HEK293 (cell line): ENCODE results near the gene DCAKD.

Experiments used
- CTCF ChIA-PET: fragments of 350-600 bp; formaldehyde crosslinking; extraction: SDS; loops from one replicate; lab custom pipeline; 2021; ENCODE audit warnings: antibody characterized with exemption; lab: Yijun Ruan, JAX
- POLR2A ChIA-PET: fragments of 300-600 bp; formaldehyde crosslinking; extraction: SDS; loops from one replicate; lab custom pipeline; 2020; ENCODE audit warnings: antibody characterized with exemption, inconsistent platforms; lab: Yijun Ruan, JAX
- H3K27ac ChIP-seq: fragments of 200-500 bp; sonication (Bioruptor generic); 2 replicates; pipeline ENCODE4 v1.5.1; 2014; ENCODE audit warnings: low read depth, low read length, control low read depth, inconsistent platforms; ENCODE audit errors: extremely low read depth
- H3K36me3 ChIP-seq, 2 experiments: fragments of 200-500 bp in 1 of 2; sonication (Bioruptor generic) in 1 of 2; 1 replicate in 1 of 2; 2 replicates in 1 of 2; pipeline ENCODE4 v1.5.1; 2014 to 2017; ENCODE audit warnings: inconsistent platforms in 2 of 2, low read length in 2 of 2; ENCODE audit not compliant: control insufficient read depth in 2 of 2, insufficient read depth in 1 of 2
- H3K4me1 ChIP-seq: fragments of 200-500 bp; sonication (Bioruptor generic); 2 replicates; pipeline ENCODE4 v1.5.1; 2014; ENCODE audit warnings: mild to moderate bottlenecking, low read length, inconsistent platforms; ENCODE audit not compliant: control insufficient read depth, insufficient read depth
- H3K4me3 ChIP-seq: 2 replicates; pipeline ENCODE4 v1.5.1; 2011; ENCODE audit warnings: low read depth, mild to moderate bottlenecking, control low read depth, low read length, moderate library complexity
- H3K9me3 ChIP-seq: fragments of 200-500 bp; sonication (Bioruptor generic); 2 replicates; pipeline ENCODE4 v1.5.1; 2014; ENCODE audit warnings: low read depth, low read length, inconsistent platforms; ENCODE audit not compliant: control insufficient read depth, insufficient read depth
- HOXD13 ChIP-seq: sonication (generic); formaldehyde crosslinking; IDR thresholded peaks from 2 replicates; pipeline ENCODE4 v1.8.0; 2022; ENCODE audit warnings: missing genetic modification reagents, borderline replicate concordance
- SALL2 ChIP-seq: fragments of 450-650 bp; formaldehyde crosslinking; IDR thresholded peaks from 2 replicates; pipeline ENCODE4 v1.5.0; 2017; ENCODE audit warnings: missing biosample characterization, mild to moderate bottlenecking, missing genetic modification characterization, borderline replicate concordance
- SCRT2 ChIP-seq: fragments of 450-650 bp; formaldehyde crosslinking; IDR thresholded peaks from 2 replicates; pipeline ENCODE4 v1.5.1; 2016; ENCODE audit warnings: missing biosample characterization, missing genetic modification characterization
- YY2 ChIP-seq: fragments of 450-650 bp; formaldehyde crosslinking; IDR thresholded peaks from 2 replicates; pipeline ENCODE4 v1.5.1; 2016; ENCODE audit warnings: missing biosample characterization, missing genetic modification characterization
- ZBTB17 ChIP-seq: fragments of 450-650 bp; formaldehyde crosslinking; IDR thresholded peaks from 2 replicates; pipeline ENCODE4 v1.5.1; 2016; ENCODE audit warnings: missing biosample characterization, missing genetic modification characterization
- ZNF157 ChIP-seq: fragments of 450-650 bp; formaldehyde crosslinking; IDR thresholded peaks from 2 replicates; pipeline ENCODE4 v1.5.1; 2016; ENCODE audit warnings: missing biosample characterization, missing genetic modification characterization
- ZNF239 ChIP-seq: fragments of 450-650 bp; formaldehyde crosslinking; IDR thresholded peaks from 2 replicates; pipeline ENCODE4 v1.5.1; 2016; ENCODE audit warnings: missing biosample characterization, missing genetic modification characterization
- ZNF366 ChIP-seq: fragments of 450-650 bp; formaldehyde crosslinking; conservative IDR thresholded peaks from 2 replicates; pipeline ENCODE4 v1.5.1; 2016; ENCODE audit warnings: missing biosample characterization, missing genetic modification characterization
- ZNF510 ChIP-seq: fragments of 450-650 bp; formaldehyde crosslinking; IDR thresholded peaks from 2 replicates; pipeline ENCODE4 v1.5.1; 2018; ENCODE audit warnings: mild to moderate bottlenecking, missing genetic modification characterization, missing biosample characterization; ENCODE audit not compliant: insufficient replicate concordance
- ZNF747 ChIP-seq: fragments of 450-650 bp; formaldehyde crosslinking; IDR thresholded peaks from 2 replicates; pipeline ENCODE4 v1.5.1; 2016; ENCODE audit warnings: missing biosample characterization, missing genetic modification characterization
- ZNF768 ChIP-seq: fragments of 450-650 bp; formaldehyde crosslinking; IDR thresholded peaks from 2 replicates; pipeline ENCODE4 v1.5.1; 2018; ENCODE audit warnings: missing biosample characterization, mild to moderate bottlenecking, missing genetic modification characterization
- TF ChIP-seq, protein P1 (sequence below): fragments of 450-650 bp; formaldehyde crosslinking; IDR thresholded peaks from 2 replicates; pipeline ENCODE4 v1.5.1; 2017; ENCODE audit warnings: missing biosample characterization, missing genetic modification characterization
- TF ChIP-seq, protein P2 (sequence below): fragments of 450-650 bp; formaldehyde crosslinking; IDR thresholded peaks from 2 replicates; pipeline ENCODE4 v1.5.1; 2016; ENCODE audit warnings: missing biosample characterization, missing genetic modification characterization
- TF ChIP-seq, protein P3 (sequence below): fragments of 450-650 bp; formaldehyde crosslinking; IDR thresholded peaks from 2 replicates; pipeline ENCODE4 v1.5.1; 2016; ENCODE audit warnings: missing biosample characterization, missing genetic modification characterization
- TF ChIP-seq, protein P4 (sequence below): fragments of 450-650 bp; formaldehyde crosslinking; IDR thresholded peaks from 2 replicates; pipeline ENCODE4 v1.5.1; 2017; ENCODE audit warnings: missing biosample characterization, mild to moderate bottlenecking, missing genetic modification characterization, moderate library complexity
- TF ChIP-seq, protein P5 (sequence below): IDR thresholded peaks from 2 replicates; pipeline ENCODE4 v1.6.1; 2011; ENCODE audit warnings: mild to moderate bottlenecking, low read depth, low read length, borderline replicate concordance
- TF ChIP-seq, protein P6 (sequence below): fragments of 450-650 bp; formaldehyde crosslinking; conservative IDR thresholded peaks from 2 replicates; pipeline ENCODE4 v1.5.1; 2016; ENCODE audit warnings: low read depth, missing biosample characterization, missing genetic modification characterization
- TF ChIP-seq, protein P7 (sequence below): fragments of 450-650 bp; formaldehyde crosslinking; IDR thresholded peaks from 2 replicates; pipeline ENCODE4 v1.5.1; 2016; ENCODE audit warnings: missing biosample characterization, missing genetic modification characterization, borderline replicate concordance

The DCAKD gene

DNA sequence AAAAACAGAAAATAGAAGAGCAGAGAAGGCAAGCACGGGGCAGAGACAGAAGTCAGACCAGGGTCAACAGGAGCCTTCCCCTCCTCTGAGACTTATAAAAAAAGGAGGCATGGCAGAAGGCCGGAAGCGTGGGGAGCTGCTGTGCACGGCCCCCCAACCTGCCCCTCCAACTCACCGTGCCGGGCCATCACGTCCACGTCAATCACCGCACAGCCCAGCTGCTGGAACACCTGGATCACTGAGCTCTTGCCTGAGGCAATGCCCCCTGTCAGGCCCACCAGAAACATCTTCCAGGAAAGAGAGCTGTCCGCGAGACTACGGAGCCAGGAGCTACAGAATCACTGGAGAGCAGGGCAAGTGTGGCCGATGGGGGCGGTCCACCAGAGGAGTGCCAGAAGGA is 16.8 kb downstream of the DCAKD start (continued):
- TF ChIP-seq ZNF366 (tag by site-specific recombination) (no peak), ZNF510 (tag by site-specific recombination) (no peak), SCRT2 (tag by site-specific recombination) (no peak), ZNF157 (tag by site-specific recombination) (no peak), HOXD13 (CRISPR knock-in tag) (no peak), SALL2 (tag by site-specific recombination) (no peak), YY2 (tag by site-specific recombination) (no peak)
- TF ChIP-seq, protein P1, sequence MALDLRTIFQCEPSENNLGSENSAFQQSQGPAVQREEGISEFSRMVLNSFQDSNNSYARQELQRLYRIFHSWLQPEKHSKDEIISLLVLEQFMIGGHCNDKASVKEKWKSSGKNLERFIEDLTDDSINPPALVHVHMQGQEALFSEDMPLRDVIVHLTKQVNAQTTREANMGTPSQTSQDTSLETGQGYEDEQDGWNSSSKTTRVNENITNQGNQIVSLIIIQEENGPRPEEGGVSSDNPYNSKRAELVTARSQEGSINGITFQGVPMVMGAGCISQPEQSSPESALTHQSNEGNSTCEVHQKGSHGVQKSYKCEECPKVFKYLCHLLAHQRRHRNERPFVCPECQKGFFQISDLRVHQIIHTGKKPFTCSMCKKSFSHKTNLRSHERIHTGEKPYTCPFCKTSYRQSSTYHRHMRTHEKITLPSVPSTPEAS (tag by site-specific recombination): no peak
- TF ChIP-seq, protein P2, sequence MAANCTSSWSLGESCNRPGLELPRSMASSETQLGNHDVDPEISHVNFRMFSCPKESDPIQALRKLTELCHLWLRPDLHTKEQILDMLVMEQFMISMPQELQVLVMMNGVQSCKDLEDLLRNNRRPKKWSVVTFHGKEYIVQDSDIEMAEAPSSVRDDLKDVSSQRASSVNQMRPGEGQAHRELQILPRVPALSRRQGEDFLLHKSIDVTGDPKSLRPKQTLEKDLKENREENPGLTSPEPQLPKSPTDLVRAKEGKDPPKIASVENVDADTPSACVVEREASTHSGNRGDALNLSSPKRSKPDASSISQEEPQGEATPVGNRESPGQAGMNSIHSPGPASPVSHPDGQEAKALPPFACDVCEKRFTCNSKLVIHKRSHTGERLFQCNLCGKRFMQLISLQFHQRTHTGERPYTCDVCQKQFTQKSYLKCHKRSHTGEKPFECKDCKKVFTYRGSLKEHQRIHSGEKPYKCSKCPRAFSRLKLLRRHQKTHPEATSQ: no peak
- TF ChIP-seq, protein P3, sequence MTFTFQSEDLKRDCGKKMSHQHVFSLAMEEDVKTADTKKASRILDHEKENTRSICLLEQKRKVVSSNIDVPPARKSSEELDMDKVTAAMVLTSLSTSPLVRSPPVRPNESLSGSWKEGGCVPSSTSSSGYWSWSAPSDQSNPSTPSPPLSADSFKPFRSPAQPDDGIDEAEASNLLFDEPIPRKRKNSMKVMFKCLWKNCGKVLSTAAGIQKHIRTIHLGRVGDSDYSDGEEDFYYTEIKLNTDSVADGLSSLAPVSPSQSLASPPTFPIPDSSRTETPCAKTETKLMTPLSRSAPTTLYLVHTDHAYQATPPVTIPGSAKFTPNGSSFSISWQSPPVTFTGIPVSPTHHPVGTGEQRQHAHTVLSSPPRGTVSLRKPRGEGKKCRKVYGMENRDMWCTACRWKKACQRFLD (tag by site-specific recombination): no peak
- TF ChIP-seq, protein P4, sequence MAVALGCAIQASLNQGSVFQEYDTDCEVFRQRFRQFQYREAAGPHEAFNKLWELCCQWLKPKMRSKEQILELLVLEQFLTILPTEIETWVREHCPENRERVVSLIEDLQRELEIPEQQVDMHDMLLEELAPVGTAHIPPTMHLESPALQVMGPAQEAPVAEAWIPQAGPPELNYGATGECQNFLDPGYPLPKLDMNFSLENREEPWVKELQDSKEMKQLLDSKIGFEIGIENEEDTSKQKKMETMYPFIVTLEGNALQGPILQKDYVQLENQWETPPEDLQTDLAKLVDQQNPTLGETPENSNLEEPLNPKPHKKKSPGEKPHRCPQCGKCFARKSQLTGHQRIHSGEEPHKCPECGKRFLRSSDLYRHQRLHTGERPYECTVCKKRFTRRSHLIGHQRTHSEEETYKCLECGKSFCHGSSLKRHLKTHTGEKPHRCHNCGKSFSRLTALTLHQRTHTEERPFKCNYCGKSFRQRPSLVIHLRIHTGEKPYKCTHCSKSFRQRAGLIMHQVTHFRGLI (tag by site-specific recombination): no peak

DNA sequence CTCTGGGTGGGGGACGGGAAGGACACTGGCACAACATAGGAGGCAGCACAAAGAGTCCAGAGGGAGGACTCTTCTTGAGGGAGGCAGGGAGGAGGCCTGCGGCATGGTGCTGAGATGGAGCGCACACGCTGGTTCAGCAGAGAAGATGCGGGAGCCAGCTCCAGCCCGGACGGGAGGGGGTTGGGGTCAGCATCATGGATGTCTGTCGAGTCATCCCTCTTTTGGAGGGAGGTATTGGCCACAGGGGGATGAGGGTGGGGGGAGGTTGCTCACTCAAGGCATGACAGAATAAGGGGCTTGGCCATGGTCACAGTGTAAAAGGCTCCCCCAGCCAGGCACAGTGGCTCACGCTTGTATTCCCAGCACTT is 19.3 kb downstream of the DCAKD start:
- TF ChIP-seq, protein P5, sequence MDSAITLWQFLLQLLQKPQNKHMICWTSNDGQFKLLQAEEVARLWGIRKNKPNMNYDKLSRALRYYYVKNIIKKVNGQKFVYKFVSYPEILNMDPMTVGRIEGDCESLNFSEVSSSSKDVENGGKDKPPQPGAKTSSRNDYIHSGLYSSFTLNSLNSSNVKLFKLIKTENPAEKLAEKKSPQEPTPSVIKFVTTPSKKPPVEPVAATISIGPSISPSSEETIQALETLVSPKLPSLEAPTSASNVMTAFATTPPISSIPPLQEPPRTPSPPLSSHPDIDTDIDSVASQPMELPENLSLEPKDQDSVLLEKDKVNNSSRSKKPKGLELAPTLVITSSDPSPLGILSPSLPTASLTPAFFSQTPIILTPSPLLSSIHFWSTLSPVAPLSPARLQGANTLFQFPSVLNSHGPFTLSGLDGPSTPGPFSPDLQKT: no peak
- TF ChIP-seq, protein P6, sequence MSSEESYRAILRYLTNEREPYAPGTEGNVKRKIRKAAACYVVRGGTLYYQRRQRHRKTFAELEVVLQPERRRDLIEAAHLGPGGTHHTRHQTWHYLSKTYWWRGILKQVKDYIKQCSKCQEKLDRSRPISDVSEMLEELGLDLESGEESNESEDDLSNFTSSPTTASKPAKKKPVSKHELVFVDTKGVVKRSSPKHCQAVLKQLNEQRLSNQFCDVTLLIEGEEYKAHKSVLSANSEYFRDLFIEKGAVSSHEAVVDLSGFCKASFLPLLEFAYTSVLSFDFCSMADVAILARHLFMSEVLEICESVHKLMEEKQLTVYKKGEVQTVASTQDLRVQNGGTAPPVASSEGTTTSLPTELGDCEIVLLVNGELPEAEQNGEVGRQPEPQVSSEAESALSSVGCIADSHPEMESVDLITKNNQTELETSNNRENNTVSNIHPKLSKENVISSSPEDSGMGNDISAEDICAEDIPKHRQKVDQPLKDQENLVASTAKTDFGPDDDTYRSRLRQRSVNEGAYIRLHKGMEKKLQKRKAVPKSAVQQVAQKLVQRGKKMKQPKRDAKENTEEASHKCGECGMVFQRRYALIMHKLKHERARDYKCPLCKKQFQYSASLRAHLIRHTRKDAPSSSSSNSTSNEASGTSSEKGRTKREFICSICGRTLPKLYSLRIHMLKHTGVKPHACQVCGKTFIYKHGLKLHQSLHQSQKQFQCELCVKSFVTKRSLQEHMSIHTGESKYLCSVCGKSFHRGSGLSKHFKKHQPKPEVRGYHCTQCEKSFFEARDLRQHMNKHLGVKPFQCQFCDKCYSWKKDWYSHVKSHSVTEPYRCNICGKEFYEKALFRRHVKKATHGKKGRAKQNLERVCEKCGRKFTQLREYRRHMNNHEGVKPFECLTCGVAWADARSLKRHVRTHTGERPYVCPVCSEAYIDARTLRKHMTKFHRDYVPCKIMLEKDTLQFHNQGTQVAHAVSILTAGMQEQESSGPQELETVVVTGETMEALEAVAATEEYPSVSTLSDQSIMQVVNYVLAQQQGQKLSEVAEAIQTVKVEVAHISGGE (tag by site-specific recombination): no peak
- TF ChIP-seq, protein P7, sequence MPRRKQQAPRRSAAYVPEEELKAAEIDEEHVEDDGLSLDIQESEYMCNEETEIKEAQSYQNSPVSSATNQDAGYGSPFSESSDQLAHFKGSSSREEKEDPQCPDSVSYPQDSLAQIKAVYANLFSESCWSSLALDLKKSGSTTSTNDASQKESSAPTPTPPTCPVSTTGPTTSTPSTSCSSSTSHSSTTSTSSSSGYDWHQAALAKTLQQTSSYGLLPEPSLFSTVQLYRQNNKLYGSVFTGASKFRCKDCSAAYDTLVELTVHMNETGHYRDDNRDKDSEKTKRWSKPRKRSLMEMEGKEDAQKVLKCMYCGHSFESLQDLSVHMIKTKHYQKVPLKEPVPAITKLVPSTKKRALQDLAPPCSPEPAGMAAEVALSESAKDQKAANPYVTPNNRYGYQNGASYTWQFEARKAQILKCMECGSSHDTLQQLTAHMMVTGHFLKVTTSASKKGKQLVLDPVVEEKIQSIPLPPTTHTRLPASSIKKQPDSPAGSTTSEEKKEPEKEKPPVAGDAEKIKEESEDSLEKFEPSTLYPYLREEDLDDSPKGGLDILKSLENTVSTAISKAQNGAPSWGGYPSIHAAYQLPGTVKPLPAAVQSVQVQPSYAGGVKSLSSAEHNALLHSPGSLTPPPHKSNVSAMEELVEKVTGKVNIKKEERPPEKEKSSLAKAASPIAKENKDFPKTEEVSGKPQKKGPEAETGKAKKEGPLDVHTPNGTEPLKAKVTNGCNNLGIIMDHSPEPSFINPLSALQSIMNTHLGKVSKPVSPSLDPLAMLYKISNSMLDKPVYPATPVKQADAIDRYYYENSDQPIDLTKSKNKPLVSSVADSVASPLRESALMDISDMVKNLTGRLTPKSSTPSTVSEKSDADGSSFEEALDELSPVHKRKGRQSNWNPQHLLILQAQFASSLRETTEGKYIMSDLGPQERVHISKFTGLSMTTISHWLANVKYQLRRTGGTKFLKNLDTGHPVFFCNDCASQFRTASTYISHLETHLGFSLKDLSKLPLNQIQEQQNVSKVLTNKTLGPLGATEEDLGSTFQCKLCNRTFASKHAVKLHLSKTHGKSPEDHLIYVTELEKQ (tag by site-specific recombination): no peak
- no peak for TF ChIP-seq ZNF768 (tag by site-specific recombination)
- no peak for TF ChIP-seq ZNF747 (tag by site-specific recombination)
- TF ChIP-seq ZNF239 (tag by site-specific recombination): no peak
- no peak for TF ChIP-seq ZBTB17 (tag by site-specific recombination)
- Histone ChIP-seq H3K4me3 (no peak overlapping the region), H3K36me3 (peaks cover 31 to 80% of the 10 kb centered on the region in 2 experiments), H3K27ac (no peak overlapping the region), H3K9me3 (no peaks in the 10 kb centered on the region), H3K4me1 (no peaks in the 10 kb centered on the region)
- CTCF ChIA-PET: interaction anchor here (0.6 to 1.2 kb wide), 3 partner anchors 10 to 203 kb away, joined by 5 to 8 read pairs (median 6); no protein-coding TSS in a partner anchor
- POLR2A ChIA-PET: interaction anchor here (1.0 to 1.1 kb wide), 3 partner anchors 19 to 133 kb away, joined by 3 read pairs; partner anchors contain the start of genes EFTUD2 and HEXIM1
